Astrocyte (in vitro differentiated cells and primary cell): ENCODE data around the gene SLC10A2. TPM values are rescaled to one million over a fixed set of nuclear protein-coding genes. Genes with fewer than 3 reads are reported as not detected.

Experiments
- DNase-seq: peaks from one replicate; pipeline ENCODE4 v3.0.0-alpha.2; 2010; ENCODE audit warnings: low read depth
- FAIRE-seq: peaks from 2 replicates; lab custom pipeline; 2011; peaks lifted over from hg19 to GRCh38; lab: Jason Lieb, UNC
- H2AFZ ChIP-seq: 2 replicates; pipeline ENCODE4 v1.6.0; 2012; ENCODE audit warnings: low read depth, low read length, inconsistent platforms
- H3K27ac ChIP-seq: 2 replicates; pipeline ENCODE4 v1.5.1; 2011; ENCODE audit warnings: low read depth, low read length, inconsistent platforms
- H3K27me3 ChIP-seq: 2 replicates; pipeline ENCODE4 v1.6.0; 2011; ENCODE audit warnings: low read length, inconsistent platforms; ENCODE audit not compliant: insufficient read depth
- H3K36me3 ChIP-seq: 2 replicates; pipeline ENCODE4 v1.5.1; 2011; ENCODE audit warnings: low read length, inconsistent platforms; ENCODE audit not compliant: insufficient read depth
- H3K4me1 ChIP-seq: 2 replicates; pipeline ENCODE4 v1.5.1; 2011; ENCODE audit warnings: low read length, inconsistent platforms; ENCODE audit not compliant: insufficient read depth
- H3K4me2 ChIP-seq: 2 replicates; pipeline ENCODE4 v1.6.0; 2012; ENCODE audit warnings: low read length, inconsistent platforms
- H3K4me3 ChIP-seq: 2 replicates; pipeline ENCODE4 v1.5.1; 2011; ENCODE audit warnings: low read depth, mild to moderate bottlenecking, low read length, inconsistent platforms; ENCODE audit not compliant: insufficient read depth
- H3K79me2 ChIP-seq: 2 replicates; pipeline ENCODE4 v1.6.0; 2012; ENCODE audit warnings: mild to moderate bottlenecking, low read length, inconsistent platforms; ENCODE audit not compliant: insufficient read depth
- H3K9ac ChIP-seq: 2 replicates; pipeline ENCODE4 v1.6.0; 2012; ENCODE audit warnings: mild to moderate bottlenecking, low read length, inconsistent platforms
- H3K9me3 ChIP-seq: 2 replicates; pipeline ENCODE4 v1.5.1; 2012; ENCODE audit warnings: low read depth, mild to moderate bottlenecking, low read length, inconsistent platforms; ENCODE audit not compliant: insufficient read depth
- H4K20me1 ChIP-seq: 2 replicates; pipeline ENCODE4 v1.6.0; 2012; ENCODE audit warnings: low read length, inconsistent platforms; ENCODE audit not compliant: insufficient read depth
- H3K27ac Mint-ChIP-seq: one replicate; pipeline ENCODE4 v1.8.0; 2021; ENCODE audit warnings: mild to moderate bottlenecking, mixed read lengths; ENCODE audit not compliant: unreplicated experiment
- H3K27me3 Mint-ChIP-seq: one replicate; pipeline ENCODE4 v1.8.0; 2021; ENCODE audit warnings: low read depth, mixed read lengths; ENCODE audit not compliant: unreplicated experiment
- H3K36me3 Mint-ChIP-seq: one replicate; pipeline ENCODE4 v1.8.0; 2021; ENCODE audit warnings: low read depth, mixed read lengths; ENCODE audit not compliant: unreplicated experiment
- H3K4me1 Mint-ChIP-seq: one replicate; pipeline ENCODE4 v1.8.0; 2021; ENCODE audit warnings: low read depth, mixed read lengths; ENCODE audit not compliant: unreplicated experiment
- H3K4me3 Mint-ChIP-seq: one replicate; pipeline ENCODE4 v1.8.0; 2021; ENCODE audit warnings: mild to moderate bottlenecking, moderate library complexity, mixed read lengths; ENCODE audit not compliant: unreplicated experiment
- H3K9me3 Mint-ChIP-seq: one replicate; pipeline ENCODE4 v1.8.0; 2021; ENCODE audit warnings: mild to moderate bottlenecking, mixed read lengths; ENCODE audit not compliant: unreplicated experiment
- CTCF ChIP-seq: IDR thresholded peaks from 2 replicates; pipeline ENCODE4 v1.5.1; 2011; ENCODE audit warnings: low read depth, mild to moderate bottlenecking, inconsistent platforms, low read length, moderate library complexity; ENCODE audit not compliant: insufficient read depth
- EZH2 ChIP-seq: IDR thresholded peaks from 2 replicates; pipeline ENCODE4 v1.6.1; 2012; ENCODE audit warnings: mild to moderate bottlenecking, low read length, inconsistent platforms; ENCODE audit not compliant: insufficient read depth
- total RNA-seq: library from RNA; stranded (reverse); gene quantifications from 2 replicates; pipeline ENCODE4 v1.2.1, GENCODE V29; 2021

Gene SLC10A2
- total RNA-seq, 1 donor from 2014 or later: not detected

GRCh38 chr13:103018556-103018955 lies 47.7 kb downstream of the SLC10A2 start:
- Histone ChIP-seq H3K4me3 (no peak overlapping the region), H3K4me2 (no peak overlapping the region), H3K4me1 (no peaks in the 10 kb centered on the region), H3K9ac (no peak overlapping the region), H3K27ac (no peak overlapping the region), H3K36me3 (no peaks in the 10 kb centered on the region), H2AFZ (no peak overlapping the region), H3K79me2 (no peaks in the 10 kb centered on the region), H4K20me1 (no peaks in the 10 kb centered on the region), H3K27me3 (no peaks in the 10 kb centered on the region), H3K9me3 (no peaks in the 10 kb centered on the region)
- Mint-ChIP-seq H3K9me3 (no peaks in the 10 kb centered on the region), H3K4me3 (no peak overlapping the region), H3K4me1 (no peaks in the 10 kb centered on the region), H3K27ac (no peak overlapping the region), H3K36me3 (no peaks in the 10 kb centered on the region), H3K27me3 (peaks cover 2% of the 10 kb centered on the region)
- TF ChIP-seq CTCF: no peak
- no peak for TF ChIP-seq EZH2
- DNase-seq (no peak), FAIRE-seq (no peak)

DNA sequence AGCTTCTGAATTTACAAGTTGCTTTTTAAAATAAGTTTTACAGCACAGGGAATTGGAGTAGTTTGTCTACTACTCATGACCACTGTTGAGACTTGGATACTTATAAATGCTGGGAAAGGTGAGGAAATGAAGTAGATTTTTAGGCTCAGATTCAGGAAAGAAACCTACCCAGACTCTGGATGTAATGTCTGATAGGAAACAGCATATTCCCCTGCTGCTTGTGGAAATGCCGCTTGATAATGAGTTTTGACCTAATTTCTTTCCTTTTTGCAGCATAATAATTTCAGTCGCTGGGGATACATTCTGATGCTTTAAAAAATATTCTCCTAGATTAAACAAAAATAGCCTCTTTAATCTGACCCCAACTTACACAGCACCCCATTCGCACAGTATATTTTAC lies 53.6 kb downstream of the SLC10A2 start:
- Histone ChIP-seq H3K79me2 (no peaks in the 10 kb centered on the region), H3K4me2 (no peak overlapping the region), H3K27me3 (no peaks in the 10 kb centered on the region), H3K4me3 (no peak overlapping the region), H4K20me1 (no peaks in the 10 kb centered on the region), H3K27ac (no peak overlapping the region), H3K9me3 (no peaks in the 10 kb centered on the region), H3K4me1 (no peaks in the 10 kb centered on the region), H3K9ac (no peak overlapping the region), H3K36me3 (no peaks in the 10 kb centered on the region), H2AFZ (no peak overlapping the region)
- H3K27me3 Mint-ChIP-seq: peaks cover 2% of the 10 kb centered on the region
- FAIRE-seq: no peak
- no peaks in the 10 kb centered on the region for H3K4me1 Mint-ChIP-seq
- no peaks in the 10 kb centered on the region for H3K9me3 Mint-ChIP-seq
- no peak for DNase-seq
- H3K27ac Mint-ChIP-seq: no peak overlapping the region
- H3K4me3 Mint-ChIP-seq: no peak overlapping the region
- no peaks in the 10 kb centered on the region for H3K36me3 Mint-ChIP-seq
- TF ChIP-seq CTCF: no peak
- TF ChIP-seq EZH2: no peak

GRCh38 chr13:103009051-103009840 lies 57.0 kb downstream of the SLC10A2 start:
- no peak for FAIRE-seq
- no peaks in the 10 kb centered on the region for H3K27me3 ChIP-seq
- H3K27ac Mint-ChIP-seq: no peak overlapping the region

More at GRCh38 chr13:103009051-103009840, 57.0 kb downstream of the SLC10A2 start:
- Histone ChIP-seq H3K4me1 (no peaks in the 10 kb centered on the region), H3K79me2 (no peaks in the 10 kb centered on the region), H3K36me3 (no peaks in the 10 kb centered on the region), H3K4me2 (no peak overlapping the region), H2AFZ (no peak overlapping the region), H3K9ac (no peak overlapping the region), H3K4me3 (no peak overlapping the region), H4K20me1 (no peaks in the 10 kb centered on the region), H3K27ac (no peak overlapping the region), H3K9me3 (no peaks in the 10 kb centered on the region)
- Mint-ChIP-seq H3K9me3 (no peaks in the 10 kb centered on the region), H3K4me1 (no peaks in the 10 kb centered on the region), H3K27me3 (peaks cover 2% of the 10 kb centered on the region), H3K36me3 (no peaks in the 10 kb centered on the region), H3K4me3 (no peak overlapping the region)
- DNase-seq: no peak
- TF ChIP-seq EZH2: no peak
- TF ChIP-seq CTCF: no peak
